Stomach (tissue), 19 donors: ENCODE results near the gene HSPG2. TPM values are rescaled to one million over a fixed set of nuclear protein-coding genes. Genes with fewer than 3 reads are reported as not detected.
A peak's percentile ranks its signal among the peaks of the same experiment; 100 is the strongest.
"Not testable (repeated sequence)": the region's sequence is repeated elsewhere in the genome, so short reads cannot be mapped to it uniquely, and the experiment has no call there.

Experiments used
- DNase-seq, 2 donors: peaks; one replicate each; pipeline versions ENCODE4 v3.0.0 to v3.0.0-alpha.2; 2013 to 2019
- H3K27ac ChIP-seq, 5 donors: fragments of 200-600 bp in 4 of 5; sonication (generic) in 4 of 5; one replicate each; pipeline ENCODE4 v1.5.1; 2013 to 2019; ENCODE audit warnings: mild to moderate bottlenecking in 1 of 5, moderate library complexity in 1 of 5
- H3K27me3 ChIP-seq, 3 donors: fragments of 200-600 bp; sonication (generic); one replicate each; pipeline ENCODE4 v1.5.1; 2017 to 2019; ENCODE audit warnings: mixed run types in 1 of 3
- H3K36me3 ChIP-seq, 4 donors: fragments of 200-600 bp; sonication (generic); 1 replicate in 3 of 4; 2 replicates in 1 of 4; pipeline ENCODE4 v1.5.1; 2016 to 2019
- H3K4me1 ChIP-seq, 4 donors: fragments of 200-600 bp; sonication (generic); one replicate each; pipeline ENCODE4 v1.5.1; 2016 to 2019
- H3K4me3 ChIP-seq, 4 donors: fragments of 200-600 bp; sonication (generic) in 3 of 4; one replicate each; pipeline ENCODE4 v1.5.1; 2016 to 2019; ENCODE audit warnings: mild to moderate bottlenecking in 1 of 4
- H3K9me3 ChIP-seq, 4 donors: fragments of 200-600 bp; sonication (generic); one replicate each; pipeline ENCODE4 v1.5.1; 2016 to 2019
- EP300 ChIP-seq: sonication (generic); formaldehyde crosslinking; IDR thresholded peaks from one replicate; pipeline ENCODE4 v1.6.1; 2017; ENCODE audit warnings: antibody characterized with exemption
- POLR2A ChIP-seq, 4 donors: fragments of 450-650 bp; IDR thresholded peaks; one replicate each; pipeline ENCODE4 v1.6.1; 2016; ENCODE audit warnings: antibody characterized with exemption in 4 of 4, control low read depth in 2 of 4, mild to moderate bottlenecking in 1 of 4, moderate library complexity in 1 of 4
- POLR2AphosphoS5 ChIP-seq, 3 donors: sonication (generic); formaldehyde crosslinking; IDR thresholded peaks; one replicate each; pipeline ENCODE4 v1.6.1; 2016; ENCODE audit warnings: antibody characterized with exemption in 3 of 3
- WGBS, 5 donors: extraction: QIAGEN DNeasy Blood & Tissue Kit in 3 of 5; methylation state at CpG; one replicate each; pipeline versions ENCODE4 v1.1.5 to v1.1.7; 2013 to 2018; 5-methylcytosine and 5-hydroxymethylcytosine counted together
- intact Hi-C: fragments of 100-400 bp; cut with DNase I; formaldehyde crosslinking; loops from one replicate; pipeline ENCODE4 v1.15.1; 2023; ENCODE audit warnings: low total_unique reads
- long read RNA-seq, 10 donors: transcript quantifications; one replicate each; lab custom pipeline, GENCODE V29; 2026
- polyA plus RNA-seq, 3 donors: library from polyadenylated mRNA; stranded (reverse); fragments of 200-250 nt; gene quantifications; one replicate each; pipeline ENCODE4 v1.2.3, GENCODE V29; 2013
- total RNA-seq, 5 donors: library from RNA; depleted of rRNA; stranded (reverse); fragments of >200 nt; gene quantifications; one replicate each; pipeline versions ENCODE4 v1.1.0 to v1.2.3, GENCODE V29; 2014 to 2016
- donor health status: healthy with polysubstance abuse.
- donor health status: Bipolar disorder and iron deficiency.
- donor health status: healthy.

The HSPG2 gene
- 100 to 1,000 TPM in 4 of 5 donors, 10 to 100 TPM in 1; 88.7 to 504 (median 186) TPM for total RNA-seq
- polyA plus RNA-seq: 10 to 100 TPM; 21.7 to 98.5 (median 62.1) TPM
- long read RNA-seq, donor 1, partial matches to known transcripts: 5 of 6 reads
- long read RNA-seq, donor 1, other reads (novel, unspliced or antisense): 0 of 6 reads
- long read RNA-seq, donor 2, partial matches to known transcripts: 20 of 24 reads
- long read RNA-seq, donor 2, other reads (novel, unspliced or antisense): 0 of 24 reads
- long read RNA-seq, donor 3, partial matches to known transcripts: 29 of 33 reads
- long read RNA-seq, donor 3, other reads (novel, unspliced or antisense): 0 of 33 reads
- long read RNA-seq, donor 4: 0 reads
- long read RNA-seq, donor 5, transcript HSPG2-211 (11 exons, 3,586 nt): minor isoform, 5 of 39 reads
- long read RNA-seq, donor 5, transcript HSPG2-210 (2 exons, 839 nt): major isoform, 7 of 39 reads
- long read RNA-seq, donor 5, partial matches to known transcripts: 25 of 39 reads
- long read RNA-seq, donor 5, other reads (novel, unspliced or antisense): 0 of 39 reads
- long read RNA-seq, donor 6: 0 reads
- long read RNA-seq, donor 7, partial matches to known transcripts: 18 of 24 reads
- long read RNA-seq, donor 7, other reads (novel, unspliced or antisense): 0 of 24 reads
- long read RNA-seq, donor 8, partial matches to known transcripts: 0 of 1 reads
- long read RNA-seq, donor 8, other reads (novel, unspliced or antisense): 0 of 1 reads
- long read RNA-seq, donor 9, partial matches to known transcripts: 5 of 13 reads
- long read RNA-seq, donor 9, other reads (novel, unspliced or antisense): 0 of 13 reads
- long read RNA-seq, donor 10: 0 reads

DNA sequence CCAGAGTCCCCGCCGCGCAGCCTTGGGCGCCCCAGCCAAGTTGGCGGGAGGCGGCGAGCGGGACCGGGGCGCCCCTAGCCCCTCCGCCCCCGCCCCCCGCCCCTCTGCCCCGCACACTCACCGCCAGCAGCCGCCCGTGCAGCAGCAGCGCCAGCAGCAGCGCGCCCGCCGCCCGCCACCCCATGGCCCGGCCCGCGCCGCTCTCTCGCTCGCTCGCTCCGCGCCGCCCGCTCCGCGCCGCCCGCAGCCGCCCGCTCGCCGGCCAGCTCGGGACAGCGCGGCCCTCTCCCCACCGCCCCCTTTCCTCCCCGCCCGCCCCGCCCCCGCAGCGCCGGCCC is at the start of gene HSPG2:
Gene HSPG2 (minus strand): TSS at position 277 of the 338 bp plus-strand sequence. CDS start 93 bp downstream, at position 184.
- Histone ChIP-seq H3K4me3 (peak within 1 kb of the TSS; percentile 74 to 83 (median 78)), H3K27ac (peak within 1 kb of the TSS; percentile 81 to 97 (median 95)), H3K9me3 (no peaks in the 10 kb centered on the region), H3K4me1 (peaks cover 69 to 94% (median 80%) of the 10 kb centered on the region in 4 donors), H3K36me3 (no peaks in the 10 kb centered on the region), H3K27me3 (no peaks in the 10 kb centered on the region)
- TF ChIP-seq EP300: no peak
- TF ChIP-seq POLR2A (IDR thresholded peaks at IDR 0.05): no peak
- peak in 2 of 3 donors; percentile 20 to 68 for TF ChIP-seq POLR2AphosphoS5 (IDR thresholded peaks at IDR 0.05)
- intact Hi-C loops: no loop called here
- DNase-seq: no peak
- WGBS, 5 donors: 0 to 1% methylated on average over 24 to 50 of the region's 52 CpGs; no CpG with 5 or more reads in 3 of the 5 donors

DNA sequence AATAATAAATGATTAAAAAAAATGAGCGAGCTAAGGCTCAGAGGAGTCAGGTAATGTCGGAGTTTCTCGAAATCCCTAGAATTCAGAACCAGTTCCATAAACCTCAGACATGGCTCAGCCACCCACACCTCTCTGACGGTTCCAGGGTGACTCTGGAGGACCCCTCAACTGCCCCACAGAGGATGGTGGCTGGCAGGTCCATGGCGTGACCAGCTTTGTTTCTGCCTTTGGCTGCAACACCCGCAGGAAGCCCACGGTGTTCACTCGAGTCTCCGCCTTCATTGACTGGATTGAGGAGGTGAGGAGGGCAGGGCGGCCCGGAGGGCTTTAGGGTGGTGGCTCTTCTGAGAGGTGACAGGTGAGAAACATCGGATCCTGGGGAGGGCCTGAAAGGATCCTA is 49.3 kb upstream of the HSPG2 start:
- H3K27me3 ChIP-seq, H3K9me3 ChIP-seq, H3K27ac ChIP-seq, H3K36me3 ChIP-seq, H3K4me1 ChIP-seq, H3K4me3 ChIP-seq, intact Hi-C loops, DNase-seq: not testable (repeated sequence)
- 88 to 93% (median 90%) methylated on average over 7 to 11 of the region's 12 CpGs for WGBS, 5 donors

DNA sequence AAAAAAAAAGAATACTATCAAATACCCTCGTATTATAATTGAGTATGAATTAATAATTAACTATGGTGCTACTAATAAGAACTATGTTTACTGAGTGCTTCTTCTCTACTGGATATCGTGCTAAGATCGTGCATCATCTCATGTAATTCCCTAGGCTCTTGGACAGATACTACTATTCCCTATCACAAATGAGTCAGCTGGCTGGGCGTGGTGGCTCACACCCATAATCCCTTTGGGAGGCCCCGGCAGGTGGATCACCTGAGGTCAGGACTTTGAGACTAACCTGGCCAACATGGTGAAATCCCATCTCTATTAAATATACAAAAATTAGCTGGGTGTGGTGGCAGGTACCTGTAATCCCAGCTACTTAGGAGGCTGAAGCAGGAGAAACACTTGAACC is 48.8 kb upstream of the HSPG2 start:
- H3K4me1 ChIP-seq, H3K9me3 ChIP-seq, H3K36me3 ChIP-seq, DNase-seq, H3K27ac ChIP-seq, intact Hi-C loops, H3K4me3 ChIP-seq, H3K27me3 ChIP-seq: not testable (repeated sequence)
- 33 to 80% (median 55%) methylated on average over 1 to 5 of the region's 5 CpGs; no CpG with 5 or more reads in 1 of the 5 donors for WGBS, 5 donors

DNA sequence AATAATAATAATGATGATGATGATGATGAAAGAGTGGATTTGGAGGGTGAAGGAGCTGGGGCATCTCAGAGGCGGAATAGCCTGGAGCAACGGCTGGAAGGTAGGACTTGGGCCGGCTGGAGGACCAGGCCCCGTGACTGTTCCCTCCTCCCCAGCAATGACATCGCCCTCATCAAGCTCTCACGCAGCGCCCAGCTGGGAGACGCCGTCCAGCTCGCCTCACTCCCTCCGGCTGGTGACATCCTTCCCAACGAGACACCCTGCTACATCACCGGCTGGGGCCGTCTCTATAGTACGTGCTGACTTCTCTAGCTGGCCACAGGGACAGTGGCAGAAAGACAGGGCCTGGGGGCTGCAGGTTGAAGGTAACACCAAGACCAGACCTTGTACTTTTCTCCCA is 46.4 kb upstream of the HSPG2 start:
- H3K36me3 ChIP-seq, H3K4me3 ChIP-seq, intact Hi-C loops, H3K27ac ChIP-seq, H3K9me3 ChIP-seq, H3K4me1 ChIP-seq, DNase-seq, H3K27me3 ChIP-seq: not testable (repeated sequence)
- WGBS, 5 donors: 62 to 92% (median 73%) methylated on average over 3 to 10 of the region's 15 CpGs

DNA sequence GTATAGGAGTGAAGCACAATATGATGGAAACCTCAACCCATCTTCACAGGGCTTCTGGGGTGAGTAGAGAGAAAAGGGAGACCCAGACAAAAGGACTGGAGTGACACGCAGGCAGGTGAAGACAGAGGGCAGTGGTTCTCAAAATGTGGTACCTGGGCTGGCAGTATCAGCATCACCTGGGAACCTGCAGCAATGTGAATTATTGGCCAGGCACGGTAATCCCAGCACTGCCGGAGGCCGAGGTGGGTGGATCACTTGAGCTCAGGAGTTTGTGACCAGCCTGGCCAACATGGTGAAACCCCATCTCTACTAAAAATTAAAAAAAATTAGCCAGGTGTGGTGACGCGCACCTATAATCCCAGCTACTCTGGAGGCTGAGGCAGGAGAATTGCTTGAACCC is 45.0 kb upstream of the HSPG2 start:
- H3K27ac ChIP-seq, H3K4me3 ChIP-seq, intact Hi-C loops, H3K9me3 ChIP-seq, DNase-seq, H3K4me1 ChIP-seq, H3K27me3 ChIP-seq, H3K36me3 ChIP-seq: not testable (repeated sequence)
- 64 to 78% (median 71%) methylated on average over 6 of the region's 6 CpGs for WGBS, 5 donors

DNA sequence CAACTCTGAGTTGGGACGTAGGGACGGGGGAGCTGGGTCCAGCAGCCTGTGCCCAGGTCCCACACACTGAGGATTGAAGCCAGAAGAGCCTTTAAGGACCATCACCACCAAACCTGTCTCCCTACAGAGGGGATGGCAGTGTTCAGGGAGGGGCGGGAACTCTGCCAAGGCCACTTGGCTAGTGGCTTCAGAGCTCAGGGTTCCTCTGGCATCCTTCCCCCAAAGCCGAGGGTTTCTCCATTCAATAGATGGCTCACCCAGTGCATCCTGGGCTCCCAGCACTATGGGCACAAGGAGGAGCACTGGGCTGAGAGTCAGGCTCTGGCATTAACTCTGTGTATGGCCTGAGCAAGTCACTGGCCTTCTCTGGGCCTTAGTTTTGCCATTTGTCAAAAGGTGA is 44.1 kb upstream of the HSPG2 start:
- H3K9me3 ChIP-seq, H3K36me3 ChIP-seq, H3K4me1 ChIP-seq, H3K27ac ChIP-seq, H3K4me3 ChIP-seq, H3K27me3 ChIP-seq, intact Hi-C loops: not testable (repeated sequence)
- WGBS, 5 donors: 33 to 69% (median 55%) methylated on average over 1 to 3 of the region's 4 CpGs
- peak in 1 of 2 donors; percentile 56 for DNase-seq

DNA sequence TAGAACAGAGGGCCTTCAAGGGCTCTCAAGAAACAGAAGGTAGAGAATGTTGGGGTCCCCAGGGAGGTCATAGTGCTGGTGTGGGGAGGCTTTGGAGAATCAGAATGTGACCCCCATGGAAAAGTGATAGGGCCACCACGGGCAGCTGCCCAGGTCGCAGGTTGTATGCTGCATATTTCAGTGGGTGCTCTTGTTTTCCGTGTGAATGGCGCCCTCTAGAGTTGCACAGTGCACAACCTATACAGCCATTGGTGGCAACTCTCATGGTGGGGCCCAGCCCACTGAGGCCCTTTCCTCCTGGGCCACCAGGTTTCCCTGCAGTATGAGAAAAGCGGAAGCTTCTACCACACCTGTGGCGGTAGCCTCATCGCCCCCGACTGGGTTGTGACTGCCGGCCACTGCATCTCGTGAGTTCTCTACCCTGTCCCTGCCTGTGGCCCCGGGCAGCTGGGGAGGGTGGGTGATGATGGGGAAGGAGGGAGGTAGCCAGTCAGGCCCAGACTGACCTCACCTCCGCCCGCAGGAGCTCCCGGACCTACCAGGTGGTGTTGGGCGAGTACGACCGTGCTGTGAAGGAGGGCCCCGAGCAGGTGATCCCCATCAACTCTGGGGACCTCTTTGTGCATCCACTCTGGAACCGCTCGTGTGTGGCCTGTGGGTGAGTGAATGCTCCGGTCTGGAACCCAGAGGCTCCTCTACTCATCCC is 43.6 kb upstream of the HSPG2 start:
- intact Hi-C loops, H3K4me3 ChIP-seq, H3K27me3 ChIP-seq, H3K4me1 ChIP-seq, H3K27ac ChIP-seq, H3K9me3 ChIP-seq, H3K36me3 ChIP-seq: not testable (repeated sequence)
- WGBS, 5 donors: 70 to 81% (median 75%) methylated on average over 8 to 20 of the region's 21 CpGs
- DNase-seq: peak in 1 of 2 donors; percentile 52

DNA sequence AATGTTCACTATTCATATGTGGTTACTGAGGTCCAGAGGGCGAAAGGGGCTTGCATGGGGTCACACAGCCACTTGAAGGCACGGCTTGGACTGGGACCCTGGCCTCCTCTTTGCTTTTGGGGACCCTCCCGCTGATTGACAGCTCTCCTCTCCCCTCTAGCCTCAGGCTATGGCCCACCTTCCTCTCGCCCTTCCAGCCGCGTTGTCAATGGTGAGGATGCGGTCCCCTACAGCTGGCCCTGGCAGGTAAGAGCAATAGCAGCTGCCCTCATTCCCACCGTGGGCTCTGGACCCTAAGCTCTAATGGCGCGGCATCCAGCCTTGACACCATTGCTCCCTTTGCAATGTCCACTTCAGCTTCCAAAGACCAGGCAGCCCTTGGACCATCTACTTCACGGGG is 41.1 kb upstream of the HSPG2 start:
- H3K27ac ChIP-seq, H3K36me3 ChIP-seq, intact Hi-C loops, H3K27me3 ChIP-seq, DNase-seq, H3K4me3 ChIP-seq, H3K9me3 ChIP-seq: not testable (repeated sequence)
- H3K4me1 ChIP-seq: peaks cover 0 to 13% (median 12%) of the 10 kb centered on the region in 4 donors
- WGBS, 5 donors: 92 to 96% (median 94%) methylated on average over 11 of the region's 11 CpGs

DNA sequence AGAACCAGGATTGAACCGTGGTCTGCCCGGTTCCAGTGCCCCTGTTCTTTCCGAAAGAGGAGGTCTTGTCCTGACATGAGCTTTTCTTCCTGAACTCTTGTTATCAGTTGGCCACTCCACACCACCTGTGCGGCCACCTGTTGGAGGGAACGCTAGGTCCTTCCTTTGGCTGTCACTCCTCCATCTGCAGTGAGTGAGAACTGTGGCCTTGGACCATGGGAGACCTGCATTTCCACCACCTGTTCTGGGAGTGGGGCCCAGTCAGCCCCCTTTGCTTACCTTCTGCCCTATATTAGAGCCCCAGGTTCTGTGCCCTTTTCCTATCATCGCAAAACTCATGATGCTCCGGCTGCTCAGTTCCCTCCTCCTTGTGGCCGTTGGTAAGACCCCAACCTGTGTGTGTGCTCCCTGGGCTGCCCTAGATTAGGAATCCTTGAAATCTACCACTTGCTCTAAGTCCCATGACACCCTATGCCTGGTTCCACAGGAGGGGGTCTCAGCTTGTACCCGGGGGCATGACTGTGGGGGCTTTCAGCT is 39.7 kb upstream of the HSPG2 start, which contains the start of gene CELA3B:
Gene CELA3B (plus strand): TSS at position 320 of the 537 bp plus-strand sequence. CDS start 18 bp downstream, at position 338.
- Histone ChIP-seq H3K4me1 (peaks cover 0 to 15% (median 13%) of the 10 kb centered on the region in 4 donors), H3K27ac (peak within 1 kb of the TSS; percentile 5 to 73 (median 18))
- H3K4me3 ChIP-seq, H3K9me3 ChIP-seq, intact Hi-C loops, H3K36me3 ChIP-seq, H3K27me3 ChIP-seq: not testable (repeated sequence)
- DNase-seq: peak in 1 of 2 donors; percentile 48
- WGBS, 5 donors: 63 to 74% (median 69%) methylated on average over 7 to 9 of the region's 9 CpGs

DNA sequence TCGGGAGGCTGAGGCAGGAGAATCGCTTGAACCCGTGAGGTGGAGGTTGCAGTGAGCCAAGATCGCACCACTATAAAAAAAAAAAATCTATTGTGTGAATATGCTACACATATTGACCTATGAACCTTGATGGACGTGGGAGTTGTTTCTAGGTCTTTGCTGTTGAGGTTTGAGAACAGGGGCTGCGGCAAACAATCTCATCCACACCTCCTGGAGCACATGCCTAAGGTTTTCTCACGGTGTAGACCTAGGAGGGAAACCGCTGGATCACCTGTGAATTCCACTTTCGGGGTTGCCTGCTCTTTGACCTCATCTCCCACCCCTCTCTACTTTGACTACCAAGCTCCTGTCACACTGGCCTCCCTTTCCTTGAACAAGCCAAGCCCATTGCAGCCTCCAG is 38.2 kb upstream of the HSPG2 start:
- H3K27me3 ChIP-seq, H3K4me3 ChIP-seq, H3K36me3 ChIP-seq, H3K9me3 ChIP-seq, DNase-seq, intact Hi-C loops: not testable (repeated sequence)
- Histone ChIP-seq H3K27ac (peak overlapping the region; percentile 31 to 73 (median 55)), H3K4me1 (peaks cover 0 to 15% (median 13%) of the 10 kb centered on the region in 4 donors)
- 71 to 83% (median 81%) methylated on average over 9 of the region's 9 CpGs for WGBS, 5 donors
